Stimulated activated CD4-positive, alpha-beta T cell treated with anti-CD3 and anti-CD28 coated beads, Interleukin-4, amount 100 ng/mL, for 4 hours (primary cell): Measurements from ENCODE around the gene RTL10.
"Not testable (repeated sequence)": the region's sequence is repeated elsewhere in the genome, so short reads cannot be mapped to it uniquely, and the experiment has no call there.

Experiments
- DNase-seq, 2 experiments: peaks; one replicate each; pipeline ENCODE4 v3.0.0-alpha.2; 2020

The RTL10 gene

DNA sequence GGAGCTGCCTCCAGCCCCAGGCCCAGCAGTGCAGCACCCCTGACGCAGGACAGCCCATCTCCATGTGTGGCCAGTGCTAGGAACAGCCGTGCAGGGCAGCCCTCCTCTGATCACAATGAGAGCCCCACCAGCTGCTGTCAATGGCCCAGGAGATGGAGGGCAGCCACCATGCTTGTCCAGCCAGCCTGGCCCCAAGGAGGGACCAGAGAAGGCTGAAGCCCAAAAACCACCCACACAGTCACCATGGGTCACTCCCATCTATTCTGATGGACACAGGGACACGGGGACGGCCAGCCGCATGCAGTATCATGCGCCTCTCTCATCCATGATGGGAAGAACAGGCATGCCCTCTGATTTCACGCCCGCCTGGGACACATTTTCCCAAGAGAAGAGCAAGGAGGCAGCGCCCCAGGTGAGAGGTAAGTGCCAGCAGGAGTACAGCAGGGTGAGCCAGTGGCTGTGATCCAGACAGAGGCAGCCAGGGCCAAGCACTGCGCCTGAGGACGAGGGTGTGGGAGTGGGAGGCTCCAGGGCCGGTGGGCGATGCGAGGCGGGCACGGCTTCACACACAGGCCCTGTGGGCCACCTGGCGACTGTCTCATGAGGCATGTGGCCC, 33.6 kb upstream of the RTL10 start:
- DNase-seq, result no peak

DNA sequence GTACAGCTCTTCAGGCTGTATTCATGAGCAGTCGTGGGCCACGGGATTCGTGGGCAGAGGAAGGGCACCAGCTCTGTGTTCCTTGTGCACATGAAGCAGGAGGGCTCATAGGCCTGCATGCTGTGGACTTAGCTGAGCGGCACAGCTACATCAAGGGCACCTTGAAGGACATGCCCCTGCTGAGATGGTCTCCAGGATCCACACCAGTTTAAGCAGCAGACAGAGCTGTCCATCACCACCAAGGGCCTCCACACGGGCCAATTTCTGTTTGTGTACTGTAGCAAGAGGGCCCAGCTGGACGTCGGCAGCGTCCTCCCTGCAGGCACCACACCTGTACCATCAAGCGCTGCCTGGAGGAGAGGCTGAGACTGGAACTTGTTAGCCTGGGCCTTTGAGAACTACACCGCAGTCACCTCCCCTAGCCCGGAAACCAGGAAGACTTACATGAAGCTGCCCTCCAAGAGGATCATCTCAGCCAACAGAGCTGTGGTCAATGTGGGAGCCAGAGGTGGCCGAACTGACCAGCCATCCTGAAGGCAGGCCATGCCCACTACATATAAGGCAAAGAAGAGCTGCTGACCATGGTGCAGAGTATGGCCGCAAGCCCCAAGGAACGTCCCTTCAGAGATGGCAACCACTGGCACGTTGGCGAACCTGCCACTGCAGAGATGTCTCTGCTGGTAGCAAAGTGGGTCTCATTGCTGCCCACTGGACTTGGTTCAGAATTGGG, 32.7 kb upstream of the RTL10 start:
- peak in 1 of 2 experiments; percentile 23 for DNase-seq

DNA sequence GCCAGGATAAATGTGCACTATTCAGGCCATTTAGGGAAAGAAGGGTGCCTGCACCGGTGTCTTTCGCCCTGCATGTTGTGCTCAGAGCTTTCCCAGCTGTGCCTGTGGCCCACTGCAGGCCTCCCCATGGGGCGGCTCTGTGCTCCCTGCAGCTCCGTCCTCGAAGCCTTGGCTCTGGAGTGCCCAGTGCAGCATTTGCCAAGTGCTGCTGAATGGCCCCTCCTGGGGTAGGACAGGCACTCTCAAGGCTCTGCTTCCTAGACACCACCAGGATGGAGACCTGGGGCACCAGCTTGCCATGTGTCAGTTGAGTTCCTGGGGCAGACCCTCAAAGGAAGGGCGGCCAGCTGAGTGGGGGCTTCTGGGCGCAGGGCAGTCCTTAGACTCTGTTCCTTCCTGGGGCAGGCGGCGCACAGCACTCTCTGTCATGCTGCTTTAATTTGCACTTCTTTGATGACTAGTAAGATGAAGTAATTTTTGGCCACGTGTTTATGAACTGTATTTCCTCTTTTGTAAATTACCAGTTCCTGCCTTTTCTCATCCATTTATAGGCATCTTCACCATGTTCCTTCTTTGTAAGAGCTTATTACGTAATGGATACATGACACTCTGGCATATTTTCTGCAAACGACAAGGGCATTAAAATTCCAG, 32.1 kb upstream of the RTL10 start:
- peak in 1 of 2 experiments; percentile 47 for DNase-seq

DNA sequence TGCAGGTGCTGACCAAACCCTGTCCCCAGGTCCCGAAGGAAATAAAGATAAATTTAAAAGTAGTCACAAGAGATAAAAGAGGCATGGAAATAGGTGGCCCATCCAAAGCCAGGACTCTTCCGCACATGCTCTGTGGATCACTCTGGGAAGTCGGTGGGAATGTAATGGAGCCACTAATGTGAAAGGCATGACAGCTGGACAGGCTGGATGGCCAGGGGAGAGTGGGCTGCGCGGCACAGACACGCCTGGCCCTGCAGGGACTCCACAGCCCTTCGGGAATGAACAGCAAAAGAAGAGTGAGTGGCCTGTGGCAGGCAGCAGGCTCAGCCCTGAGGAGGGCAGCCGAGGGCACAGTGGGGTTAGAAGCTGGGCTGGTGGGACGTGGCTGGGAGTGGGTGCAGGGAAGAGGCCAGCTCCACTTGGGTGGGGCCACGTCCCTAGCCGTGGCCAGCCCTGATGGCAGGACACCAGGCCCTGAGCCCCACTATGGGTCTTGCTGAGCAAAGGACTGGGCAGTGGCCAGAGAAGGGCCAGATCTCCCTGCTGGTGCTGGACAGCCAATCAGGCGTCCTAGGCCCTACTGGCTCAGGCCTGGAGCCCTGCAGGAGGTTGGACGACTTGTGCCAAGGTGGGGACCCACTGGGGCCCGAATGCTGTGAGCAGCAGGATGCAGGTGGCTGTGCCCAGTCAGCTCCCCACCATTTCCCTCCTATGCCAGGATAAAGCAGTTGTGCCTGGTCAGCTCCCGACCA, 31.3 kb upstream of the RTL10 start:
- DNase-seq, result no peak

DNA sequence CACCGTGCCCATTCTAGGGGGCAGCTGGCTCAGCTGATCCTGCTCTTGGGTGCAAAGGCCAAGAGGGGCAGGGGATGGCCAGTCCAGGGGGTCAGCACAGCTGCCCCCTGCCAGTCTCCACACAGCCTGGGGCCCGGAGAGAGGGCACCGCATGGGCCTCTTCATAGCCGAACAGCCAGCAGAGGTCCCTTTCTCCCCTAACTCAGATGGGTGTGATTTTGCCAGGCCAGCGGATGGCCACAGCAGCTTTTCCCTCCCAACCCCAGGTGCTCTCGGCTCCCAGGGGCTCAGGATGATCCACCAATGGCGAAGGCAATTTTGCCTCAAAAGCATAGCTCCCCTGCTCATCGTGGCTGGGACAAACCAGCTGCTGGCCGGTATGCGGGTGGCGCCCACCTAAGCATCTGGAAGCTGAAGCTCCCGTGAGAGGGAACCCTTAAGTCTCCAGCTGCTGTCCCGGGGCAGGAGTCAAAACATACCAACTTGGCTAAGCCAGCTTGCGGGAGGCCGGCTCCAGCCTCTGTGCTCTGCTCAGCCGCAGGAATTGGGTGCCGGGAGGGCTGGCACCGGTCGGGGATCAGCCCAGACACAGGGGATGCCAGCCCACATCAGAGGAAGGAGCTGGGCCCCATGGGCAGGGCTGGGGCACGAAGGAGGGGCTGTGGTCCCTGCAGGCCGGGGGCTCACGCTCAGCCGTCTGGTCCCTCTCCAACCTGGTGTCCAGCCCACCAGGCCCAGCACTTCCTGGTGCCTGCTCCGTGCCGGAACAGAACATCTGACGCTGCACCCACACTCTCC, 30.5 kb upstream of the RTL10 start:
- no peak for DNase-seq

DNA sequence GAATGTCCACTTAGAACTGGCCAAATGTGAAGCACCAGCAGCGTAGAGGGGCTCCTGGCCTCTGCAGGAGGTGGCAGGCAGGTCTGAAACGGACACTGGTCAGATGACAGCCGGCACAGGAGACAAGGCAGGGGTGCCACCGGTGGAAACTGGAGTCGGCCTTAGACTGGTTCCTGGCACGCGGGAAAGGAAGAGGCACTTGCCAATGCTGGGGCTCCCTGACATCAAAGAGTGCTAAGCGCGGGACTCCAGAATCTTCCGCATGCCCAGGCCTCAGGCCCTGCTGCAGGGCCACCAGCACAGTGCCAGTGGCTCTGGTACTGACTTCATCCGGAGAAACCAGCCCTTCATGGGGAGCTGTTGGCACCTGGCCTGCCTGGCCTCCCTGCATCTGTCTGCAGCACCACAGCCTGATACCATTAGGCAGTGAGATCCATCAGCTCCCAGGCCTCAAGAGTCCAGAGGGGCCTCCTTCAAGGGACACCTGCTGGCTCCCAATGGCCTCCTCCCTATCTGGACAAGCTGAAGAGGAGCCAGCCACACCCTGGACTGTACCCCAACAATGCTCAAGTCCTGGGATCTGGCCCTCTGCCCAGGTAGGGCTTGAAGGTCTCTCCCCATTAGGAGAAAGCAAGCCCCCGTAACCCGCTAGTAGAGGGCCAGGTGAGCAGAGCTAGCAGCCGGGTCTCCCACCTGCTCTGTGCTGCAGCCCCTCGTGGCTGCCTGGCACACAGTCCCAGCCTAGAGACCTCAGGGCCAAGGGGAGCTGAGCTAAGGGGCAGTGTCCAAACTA, 29.7 kb upstream of the RTL10 start:
- DNase-seq, result no peak

DNA sequence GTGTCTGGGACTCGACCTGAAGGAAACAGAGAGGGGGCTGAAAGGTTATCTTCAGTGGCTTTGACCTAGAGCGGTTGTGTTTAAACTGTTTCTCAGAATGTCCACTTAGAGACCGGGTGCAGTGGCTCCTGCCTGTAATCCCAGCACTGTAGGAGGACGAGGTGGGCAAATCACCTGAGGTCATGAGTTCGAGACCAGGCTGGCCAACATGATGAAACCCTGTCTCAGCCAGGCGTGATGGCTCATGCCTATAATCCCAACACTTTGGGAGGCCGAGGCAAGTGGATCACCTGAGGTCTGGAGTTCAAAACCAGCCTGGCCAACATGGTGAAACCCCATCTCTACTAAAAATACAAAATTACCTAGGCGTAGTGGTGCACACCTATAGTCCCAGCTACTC, 28.8 kb upstream of the RTL10 start:
- DNase-seq, result not testable (repeated sequence)

DNA sequence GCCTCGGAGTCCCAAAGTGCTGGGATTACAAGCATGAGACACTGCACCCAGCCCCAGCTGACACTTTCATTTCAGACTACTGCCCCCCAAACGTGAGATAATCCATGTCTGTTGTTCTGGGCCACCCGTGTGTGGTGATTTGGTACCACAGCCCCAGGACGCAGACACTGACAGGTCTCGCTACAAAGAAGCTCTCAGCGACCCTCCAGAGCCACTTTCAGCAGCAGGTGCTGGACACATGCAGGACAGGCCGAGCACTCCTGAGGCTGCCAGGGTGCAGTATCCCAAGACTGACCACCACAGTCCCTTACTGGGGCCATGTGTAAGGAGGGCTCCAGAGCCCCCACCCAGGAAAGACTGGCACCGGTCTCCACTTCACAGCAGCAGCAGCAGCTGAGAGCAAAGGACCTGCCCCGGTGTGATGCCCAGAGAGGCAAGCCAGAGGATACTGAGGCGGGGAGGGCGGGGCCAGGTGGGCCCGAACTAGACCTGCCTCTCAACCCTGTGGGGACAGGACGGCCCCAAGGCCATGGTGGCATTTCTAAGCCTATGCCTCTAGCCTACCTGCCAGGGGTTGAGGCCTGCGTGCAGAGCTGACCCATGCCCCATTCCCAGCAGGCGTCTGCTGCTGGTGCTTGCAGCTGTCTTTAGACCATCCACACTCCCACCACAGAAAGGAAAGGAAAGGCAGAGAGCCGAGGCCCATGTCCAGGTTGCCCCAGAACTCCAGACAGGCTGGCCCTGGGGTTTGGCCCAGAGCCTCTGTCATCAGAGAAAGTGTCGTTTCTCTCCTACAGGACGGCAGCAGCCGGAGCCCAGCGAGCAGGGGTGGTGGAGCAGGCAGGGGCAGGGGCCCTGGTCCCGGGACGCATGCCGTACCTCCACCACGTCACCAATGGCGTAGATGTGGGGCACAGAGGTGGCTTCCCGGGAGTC, 28.0 kb upstream of the RTL10 start:
- DNase-seq, result no peak

DNA sequence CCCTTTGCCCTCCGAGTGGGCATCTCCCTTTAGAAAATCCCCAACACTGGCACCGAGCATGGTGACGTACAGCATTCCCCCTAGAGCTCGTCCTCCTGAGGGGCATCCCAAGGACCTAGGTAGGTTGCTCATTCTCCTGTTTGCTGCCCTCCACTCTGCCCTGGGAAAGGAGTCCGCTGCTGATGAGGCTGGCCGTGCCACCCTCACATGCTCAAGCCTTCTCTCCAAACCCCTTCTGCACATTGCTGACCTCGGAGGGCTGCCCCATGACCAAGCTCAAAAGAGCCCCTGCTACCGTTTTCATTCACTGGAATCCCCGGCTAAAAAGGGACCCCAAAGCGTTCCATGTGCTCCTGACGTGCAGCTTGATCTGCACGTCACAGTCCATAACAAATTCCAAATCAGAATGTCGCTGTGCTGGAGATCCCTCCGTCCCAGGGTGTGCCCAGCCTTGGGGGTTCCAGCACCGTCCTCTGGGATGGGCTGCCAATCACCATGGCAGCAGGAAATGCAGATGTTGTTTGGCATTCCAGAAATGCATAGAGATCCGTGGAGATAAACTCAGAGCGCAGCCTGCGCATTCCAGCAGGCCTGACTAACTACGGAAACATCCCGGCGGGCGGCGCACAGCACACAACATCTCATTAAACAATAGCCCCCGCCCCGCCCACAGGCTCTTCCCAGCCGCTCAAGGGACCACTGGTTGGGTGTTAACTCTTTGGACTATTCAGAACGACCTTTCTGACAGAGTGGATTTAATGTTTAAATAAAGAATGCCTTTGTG, 26.3 kb upstream of the RTL10 start:
- DNase-seq, result no peak

DNA sequence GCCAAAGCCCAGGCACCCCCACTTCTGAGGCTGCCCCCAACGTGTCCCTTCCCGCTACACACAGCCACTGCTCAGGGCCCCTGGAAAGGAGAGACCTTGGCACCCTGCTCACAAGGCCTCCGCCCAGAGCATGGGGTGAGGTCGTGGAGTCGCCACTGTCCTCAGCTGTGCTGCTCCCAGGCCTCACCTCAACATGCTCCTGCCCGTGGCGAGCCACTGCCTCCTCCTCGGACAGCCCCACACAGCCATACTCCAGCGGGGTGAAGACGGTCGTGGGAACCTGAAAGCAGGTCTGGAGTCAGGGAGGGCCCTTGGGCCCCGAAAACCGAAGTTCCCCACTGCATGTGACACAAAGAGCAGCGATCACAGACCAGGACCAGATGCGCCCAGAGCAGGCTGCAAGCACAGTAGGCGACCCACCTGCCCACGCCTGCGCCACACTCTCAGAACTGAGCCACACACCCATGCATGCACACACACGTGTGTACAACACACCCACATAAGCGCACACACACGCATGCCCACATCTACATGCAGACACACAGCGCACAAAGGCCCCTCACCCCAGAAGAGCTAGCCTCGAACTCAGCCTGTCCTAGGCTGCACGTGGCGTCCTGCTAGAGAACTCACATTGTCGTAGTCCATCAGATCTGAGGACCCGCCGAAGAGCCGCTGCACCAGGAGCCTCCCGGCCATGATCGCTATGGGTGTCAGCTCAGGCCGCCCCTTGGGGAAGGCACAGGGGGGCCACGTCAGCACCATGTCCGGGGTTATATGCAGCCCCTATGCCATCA, 25.5 kb upstream of the RTL10 start:
- no peak for DNase-seq

DNA sequence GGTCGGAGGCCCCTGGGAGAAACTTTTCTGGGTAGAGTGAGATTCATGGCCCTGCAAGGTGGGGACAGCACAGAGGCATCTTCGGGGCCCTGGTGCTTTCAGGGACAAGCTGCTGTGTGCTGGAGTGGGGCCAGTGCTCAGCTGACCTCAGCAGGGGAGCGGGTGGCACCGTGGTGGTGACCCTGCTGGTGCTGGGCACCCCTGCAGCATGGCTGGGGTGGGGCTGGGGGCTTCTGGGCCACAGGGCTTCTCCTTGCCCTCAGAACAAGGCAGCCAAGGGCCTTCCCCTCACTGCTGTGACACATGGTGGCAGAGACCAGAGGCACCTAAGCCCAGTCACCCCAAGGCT, 24.9 kb upstream of the RTL10 start:
- DNase-seq, result no peak

DNA sequence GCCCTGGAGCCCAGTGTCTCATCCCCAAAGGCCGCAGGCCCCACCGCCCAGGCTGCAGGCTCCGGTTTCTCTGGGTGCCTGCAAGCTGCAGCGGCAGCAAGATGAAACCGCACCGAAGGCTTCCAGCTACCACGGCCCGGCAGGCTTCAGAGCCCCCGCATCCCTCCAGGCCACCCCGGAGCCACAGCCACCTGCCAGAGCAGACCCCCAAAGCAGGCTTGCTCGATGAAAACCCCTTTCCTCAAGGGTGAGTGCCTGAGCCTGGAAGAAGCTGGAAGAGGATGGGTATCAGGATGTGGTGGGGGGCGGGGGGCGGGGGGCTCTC, 24.5 kb upstream of the RTL10 start:
- no peak for DNase-seq

DNA sequence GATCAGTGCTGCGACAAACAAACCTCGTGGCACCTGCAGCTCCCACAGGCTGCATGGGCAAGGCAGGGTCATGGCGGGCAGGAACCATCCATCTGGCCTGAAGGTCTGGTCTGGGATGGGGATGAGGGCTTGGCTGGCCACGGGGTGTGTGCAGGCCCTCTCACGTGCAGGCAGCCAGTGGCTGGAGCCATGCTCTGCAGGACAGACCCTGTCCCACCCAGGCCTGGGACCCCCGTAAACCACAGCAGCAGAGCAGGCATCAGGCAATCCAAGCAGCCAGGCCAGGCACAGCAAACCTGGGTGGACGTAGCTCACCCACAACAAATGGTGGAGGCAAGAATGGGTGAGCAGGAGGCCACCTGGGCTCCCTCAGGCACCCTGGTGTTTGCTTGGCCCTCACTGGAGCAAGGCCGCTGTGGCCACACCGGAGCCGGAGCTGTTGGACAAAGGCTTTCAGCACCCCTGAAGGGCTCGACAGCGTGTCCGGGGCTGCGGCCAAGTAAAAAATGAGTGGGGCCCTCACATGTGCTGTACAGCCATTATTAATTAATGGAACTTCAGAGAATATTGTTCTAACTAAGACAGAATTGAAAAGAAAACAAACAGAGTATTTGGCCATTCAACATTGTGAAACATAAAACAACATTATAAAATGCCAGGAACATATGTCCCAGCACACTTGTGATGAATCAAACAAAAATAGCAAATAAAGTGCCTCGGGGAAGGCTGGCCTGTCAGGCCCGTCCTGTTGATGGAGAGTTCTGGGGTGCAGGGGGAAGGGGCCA, 24.0 kb upstream of the RTL10 start:
- DNase-seq, result no peak

DNA sequence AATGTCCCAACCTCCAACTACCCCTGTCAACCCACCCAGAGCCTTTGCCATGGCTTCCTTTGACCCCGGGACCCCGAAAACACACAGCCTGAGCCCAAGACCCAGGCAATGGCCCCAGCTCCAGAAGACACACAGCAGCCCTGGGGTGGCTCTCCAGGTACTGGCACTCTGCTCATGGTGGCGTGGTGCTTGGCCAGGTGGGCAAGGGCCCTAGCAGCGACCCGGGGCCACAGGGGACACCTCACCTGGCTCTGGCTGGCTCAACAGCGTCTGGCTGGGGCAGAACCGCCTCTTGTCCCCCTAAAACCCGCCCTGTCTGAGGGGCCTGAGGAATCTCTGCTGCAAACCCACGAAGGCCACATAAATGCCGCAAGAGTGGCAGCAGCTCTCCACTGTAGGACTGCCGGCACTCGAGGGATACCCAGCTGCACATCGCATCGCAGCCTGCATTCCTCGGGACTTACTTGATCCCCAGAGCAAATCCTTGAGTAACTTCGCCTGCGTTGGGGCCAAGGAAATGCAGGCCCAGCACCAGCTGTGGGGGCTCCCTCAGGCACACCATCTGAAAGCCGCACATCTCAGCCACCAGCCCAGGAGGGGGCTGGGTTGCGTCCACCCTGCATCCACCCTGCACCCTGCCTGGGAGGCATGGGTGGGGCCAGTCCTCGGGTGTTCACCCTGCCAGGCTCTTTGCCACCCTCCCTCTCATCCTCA, 23.1 kb upstream of the RTL10 start:
- no peak for DNase-seq

DNA sequence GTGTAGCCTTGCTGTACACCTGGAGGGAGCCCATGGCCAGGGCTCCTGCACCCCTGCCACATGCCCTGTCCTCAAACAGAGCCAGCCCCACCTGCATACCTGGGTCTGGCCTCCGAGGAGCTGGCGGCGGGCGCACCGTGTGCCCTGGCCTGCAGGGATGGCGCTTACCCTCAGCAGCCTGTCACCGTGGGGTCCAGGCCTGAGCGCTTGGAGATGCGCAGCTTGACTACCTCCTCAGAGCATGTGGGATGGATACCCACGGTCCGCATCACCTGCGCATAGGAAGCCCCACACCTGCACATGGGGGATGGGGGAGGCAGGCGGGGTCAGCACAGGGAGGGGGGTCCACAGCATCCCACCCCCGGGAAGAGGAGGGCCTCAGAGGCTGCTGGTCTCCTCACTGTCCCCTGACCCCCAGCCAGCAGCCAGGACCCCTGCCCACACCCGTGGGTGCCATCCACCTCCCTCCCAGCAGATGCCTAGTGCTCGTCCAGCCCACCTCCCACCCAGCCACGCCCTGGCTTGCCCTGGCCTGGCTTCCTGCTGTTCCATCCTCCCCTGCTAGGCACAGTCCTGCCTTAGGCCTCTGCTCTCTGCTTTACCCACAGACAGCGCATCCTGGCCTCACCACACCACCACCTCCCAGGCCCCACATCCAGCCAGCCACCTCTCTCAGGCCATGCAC, 22.4 kb upstream of the RTL10 start:
- DNase-seq, result no peak

DNA sequence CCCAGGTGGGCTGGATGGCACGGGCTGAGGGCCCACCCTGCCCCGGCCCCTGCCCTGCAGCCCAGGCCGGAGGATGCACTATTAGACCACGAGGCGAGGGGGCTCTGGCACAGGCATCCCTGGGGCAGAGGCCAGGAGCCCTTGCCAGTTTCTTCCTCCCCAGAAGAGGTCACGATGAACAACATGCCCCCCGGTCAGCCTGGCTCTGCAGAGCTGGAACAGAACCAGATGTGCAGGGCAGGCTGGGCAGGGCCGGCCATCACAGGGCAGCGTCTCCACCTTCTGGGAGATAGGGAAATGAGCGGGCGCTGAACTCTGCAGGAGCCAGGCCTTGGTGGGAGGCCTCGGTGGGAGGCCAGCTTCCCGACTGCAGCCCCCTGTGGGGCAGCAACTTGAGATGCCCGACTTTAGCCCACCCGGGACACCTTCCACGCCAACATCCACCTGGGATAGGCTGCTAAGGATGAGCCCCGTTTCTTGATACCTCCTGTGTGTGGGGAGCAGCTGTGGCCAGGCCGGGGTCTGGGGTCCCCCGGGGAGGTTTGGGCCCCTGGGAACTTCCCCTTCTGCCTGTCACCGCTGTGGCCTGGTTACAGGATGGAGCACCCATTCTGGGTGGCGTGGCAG, 21.8 kb upstream of the RTL10 start:
- no peak for DNase-seq
